IPS-20b (cell line): ENCODE measurements around the gene CACNA1H.
A peak's percentile ranks its signal among the peaks of the same experiment; 100 is the strongest.

Experiments used
- H3K27ac ChIP-seq: one replicate; pipeline ENCODE4 v1.5.1; 2013; ENCODE audit warnings: low read length
- H3K27me3 ChIP-seq: 2 replicates; pipeline ENCODE4 v1.6.1; 2013; ENCODE audit warnings: mild to moderate bottlenecking, low read length, inconsistent platforms; ENCODE audit not compliant: insufficient read depth
- H3K36me3 ChIP-seq: 2 replicates; pipeline ENCODE4 v1.6.1; 2013; ENCODE audit warnings: low read depth, mild to moderate bottlenecking, inconsistent platforms, low read length, moderate library complexity; ENCODE audit not compliant: insufficient read depth
- H3K4me1 ChIP-seq: 2 replicates; pipeline ENCODE4 v1.6.1; 2013; ENCODE audit warnings: mild to moderate bottlenecking, control low read depth, inconsistent platforms, low read length, moderate library complexity; ENCODE audit not compliant: insufficient read depth
- H3K4me3 ChIP-seq: 2 replicates; pipeline ENCODE4 v1.5.1; 2013; ENCODE audit warnings: mild to moderate bottlenecking, low read length, inconsistent platforms
- H3K9ac ChIP-seq: 2 replicates; pipeline ENCODE4 v1.6.1; 2013; ENCODE audit warnings: low read depth, mild to moderate bottlenecking, inconsistent platforms, low read length, moderate library complexity
- H3K9me3 ChIP-seq: 2 replicates; pipeline ENCODE4 v1.6.1; 2013; ENCODE audit warnings: mild to moderate bottlenecking, low read depth, low read length, inconsistent platforms; ENCODE audit not compliant: insufficient read depth

Gene CACNA1H

DNA sequence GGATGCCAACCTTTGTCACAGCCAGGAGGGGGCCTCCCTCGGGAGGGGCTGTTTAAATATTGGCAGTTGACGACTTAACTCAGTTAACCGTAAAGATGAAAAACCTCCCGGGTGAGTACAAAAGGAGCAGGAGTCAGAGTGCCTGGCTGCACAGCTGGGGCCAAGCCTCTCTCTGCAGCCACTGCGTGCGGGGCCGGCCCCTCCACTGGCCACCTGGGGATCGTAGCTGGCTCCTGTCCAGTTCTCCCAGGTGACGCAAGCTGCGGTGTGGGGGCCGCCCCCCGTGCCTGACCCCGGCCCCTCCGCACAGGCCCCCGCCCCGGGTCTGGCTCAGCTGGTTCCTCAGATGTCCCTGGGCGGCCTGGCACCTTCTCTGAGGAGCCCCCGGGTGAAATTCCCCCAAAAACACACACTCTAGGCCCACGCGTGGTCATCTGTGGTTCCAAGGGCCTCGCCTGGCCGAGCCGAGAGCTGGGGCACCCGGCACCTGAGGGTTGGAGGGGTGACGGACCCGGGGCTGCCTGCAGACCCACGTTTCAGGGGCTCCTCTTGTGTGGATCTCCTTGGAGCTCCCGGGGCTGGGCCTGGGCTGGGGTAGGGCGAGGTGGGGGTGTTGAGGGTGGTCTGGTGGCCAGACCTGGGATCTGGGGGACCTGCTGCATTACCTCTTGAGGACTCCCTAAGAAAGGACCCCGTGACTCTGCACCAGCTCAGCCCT, 7.4 kb upstream of the CACNA1H start:
- Histone ChIP-seq H3K4me1 (no peaks in the 10 kb centered on the region), H3K9ac (no peak overlapping the region), H3K9me3 (no peaks in the 10 kb centered on the region), H3K4me3 (no peak overlapping the region), H3K27ac (no peak overlapping the region), H3K27me3 (no peaks in the 10 kb centered on the region), H3K36me3 (no peaks in the 10 kb centered on the region)

DNA sequence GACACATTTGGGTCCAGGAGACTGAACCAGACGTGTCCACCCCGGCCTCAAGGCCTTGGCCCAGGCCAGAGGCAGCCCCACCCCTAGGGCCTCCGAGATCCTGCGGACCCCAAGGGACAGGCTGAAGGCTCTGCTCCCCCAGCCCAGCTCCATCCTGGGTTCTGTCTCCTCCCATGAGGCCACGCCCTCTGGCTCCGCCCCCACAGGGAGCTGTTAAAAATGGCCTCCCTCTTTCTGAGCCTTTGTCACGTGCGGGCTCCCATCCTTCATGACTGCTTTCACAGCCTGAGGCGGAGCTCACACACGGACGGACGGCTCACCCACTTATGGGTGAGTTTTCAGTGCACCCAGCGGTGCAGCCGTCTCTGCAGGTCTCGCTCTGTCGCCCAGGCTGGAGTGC, 6.5 kb upstream of the CACNA1H start:
- no peak overlapping the region for H3K27ac ChIP-seq
- H3K4me3 ChIP-seq = no peak overlapping the region
- no peaks in the 10 kb centered on the region for H3K27me3 ChIP-seq
- H3K9me3 ChIP-seq = no peaks in the 10 kb centered on the region
- no peaks in the 10 kb centered on the region for H3K4me1 ChIP-seq
- H3K9ac ChIP-seq = no peak overlapping the region
- H3K36me3 ChIP-seq = no peaks in the 10 kb centered on the region

DNA sequence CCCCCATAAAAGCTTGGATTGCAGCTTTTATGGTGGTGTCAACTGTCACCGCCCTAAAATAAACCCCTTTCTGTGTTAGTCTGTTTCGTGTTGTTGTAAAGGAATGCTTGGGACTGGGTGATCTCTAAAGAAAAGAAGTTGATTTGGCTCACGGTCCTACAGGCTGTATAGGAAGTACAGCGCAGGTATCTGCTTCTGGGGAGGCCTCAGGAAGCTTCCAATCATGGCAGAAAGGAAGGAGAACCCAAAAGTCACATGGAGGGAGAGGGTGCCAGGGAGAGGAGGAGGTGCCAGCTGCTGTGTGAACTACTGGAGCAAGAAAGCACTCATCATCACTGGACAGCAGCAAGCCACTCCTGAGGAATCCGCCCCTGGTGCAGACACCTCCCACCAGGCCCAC, 5.9 kb upstream of the CACNA1H start:
- no peak overlapping the region for H3K9ac ChIP-seq
- H3K9me3 ChIP-seq = no peaks in the 10 kb centered on the region
- no peaks in the 10 kb centered on the region for H3K27me3 ChIP-seq
- H3K27ac ChIP-seq = no peak overlapping the region
- H3K36me3 ChIP-seq = no peaks in the 10 kb centered on the region
- peaks cover 3% of the 10 kb centered on the region; the same call in 1 of the 2 replicates for H3K4me1 ChIP-seq
- H3K4me3 ChIP-seq = no peak overlapping the region

DNA sequence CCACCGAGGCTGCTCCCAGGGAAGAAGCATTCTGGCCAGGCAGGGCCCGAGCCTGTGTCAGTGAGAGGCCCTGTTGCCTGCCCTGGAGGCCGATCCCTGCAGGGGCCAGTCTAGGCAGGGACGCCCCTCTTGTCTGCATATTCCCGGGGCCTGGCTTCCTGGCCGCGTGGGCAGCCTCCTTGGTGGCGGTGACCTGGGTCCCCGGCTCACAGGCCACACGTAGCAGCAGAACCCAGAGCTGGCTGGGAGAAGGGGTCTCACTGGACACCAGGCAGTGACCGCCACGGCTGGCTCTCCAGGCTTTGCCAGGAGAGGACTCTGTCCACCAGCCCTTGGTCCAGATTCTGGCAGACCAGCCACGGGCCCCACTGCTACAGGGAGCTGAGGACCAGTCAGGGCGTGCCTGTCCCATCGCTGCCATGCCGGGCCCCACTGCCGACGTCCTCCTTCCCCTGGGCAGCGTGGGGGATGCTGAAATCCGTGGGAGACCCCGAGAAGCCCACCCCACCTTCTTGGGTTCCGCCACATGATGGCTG, 3.7 kb upstream of the CACNA1H start:
- Histone ChIP-seq H3K27me3 (peaks cover 5% of the 10 kb centered on the region), H3K9ac (no peak overlapping the region), H3K4me1 (peaks cover 3% of the 10 kb centered on the region; the same call in 1 of the 2 replicates), H3K9me3 (no peaks in the 10 kb centered on the region), H3K4me3 (no peak overlapping the region), H3K36me3 (no peaks in the 10 kb centered on the region), H3K27ac (no peak overlapping the region)

DNA sequence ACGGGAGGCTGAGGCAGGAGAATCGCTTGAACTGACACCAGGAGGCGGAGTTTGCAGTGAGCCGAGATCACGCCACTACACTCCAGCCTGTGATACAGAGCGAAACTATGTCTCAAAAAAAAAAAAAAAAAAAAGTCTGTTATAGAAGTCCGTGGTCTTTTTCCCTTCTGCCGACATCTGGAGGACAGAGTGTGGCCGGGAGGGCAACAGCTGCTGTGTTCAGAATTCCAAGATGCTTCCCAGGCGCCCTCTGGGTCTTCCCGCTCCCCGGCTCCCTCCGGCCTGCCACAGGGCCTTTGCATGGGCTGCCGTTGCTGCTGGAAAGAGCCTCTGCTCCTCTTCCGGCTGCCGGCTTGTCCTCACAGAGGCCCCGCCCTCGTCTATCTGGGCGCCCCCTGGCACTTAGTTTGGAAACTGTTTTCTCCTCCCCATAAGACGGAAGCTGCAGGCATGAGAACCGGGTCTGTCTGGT, 2.4 kb upstream of the CACNA1H start:
- Histone ChIP-seq H3K9ac (no peak overlapping the region), H3K27me3 (peaks cover 12% of the 10 kb centered on the region), H3K4me3 (no peak overlapping the region), H3K36me3 (no peaks in the 10 kb centered on the region), H3K27ac (no peak overlapping the region), H3K9me3 (no peaks in the 10 kb centered on the region), H3K4me1 (peaks cover 3% of the 10 kb centered on the region; the same call in 1 of the 2 replicates)

DNA sequence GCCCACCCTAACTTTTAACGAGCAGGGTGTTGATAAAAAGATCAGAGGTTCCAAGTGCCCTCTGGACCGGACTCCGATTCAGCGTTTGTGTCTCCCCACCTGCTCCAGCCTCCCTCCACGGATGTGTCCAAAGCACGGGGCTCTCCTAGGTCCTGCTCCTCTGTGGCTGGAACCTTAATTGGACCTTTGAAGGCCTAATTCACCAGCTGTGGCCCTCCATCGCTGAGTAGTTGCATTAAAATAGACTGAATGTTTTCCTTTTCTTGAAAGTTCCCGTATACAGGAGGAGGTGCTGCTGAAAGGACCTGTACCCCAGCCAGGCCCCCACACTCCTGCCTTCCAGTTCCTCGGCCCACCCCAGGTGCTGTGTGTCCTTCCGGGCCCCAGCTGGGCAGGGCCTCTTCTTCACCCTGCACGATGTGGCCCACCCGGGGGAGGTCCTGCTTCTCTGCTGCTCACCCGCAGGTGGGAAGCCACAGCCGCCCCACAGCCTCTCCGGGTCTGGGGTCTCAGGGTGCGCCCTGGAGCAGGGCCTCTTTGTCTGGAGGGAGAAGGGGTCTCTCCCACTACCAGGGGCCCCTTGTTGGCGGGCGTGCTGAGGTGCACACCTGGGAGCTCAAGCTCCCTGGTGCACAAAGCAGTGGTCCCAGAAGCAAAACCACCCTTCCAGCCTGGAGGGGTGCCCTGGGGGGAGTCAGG, 1.3 kb upstream of the CACNA1H start:
- no peak overlapping the region for H3K27ac ChIP-seq
- H3K9ac ChIP-seq = no peak overlapping the region
- peaks cover 3% of the 10 kb centered on the region; the same call in 1 of the 2 replicates for H3K4me1 ChIP-seq
- peaks cover 12% of the 10 kb centered on the region for H3K27me3 ChIP-seq
- H3K4me3 ChIP-seq = peak overlapping the region; percentile 63
- no peaks in the 10 kb centered on the region for H3K9me3 ChIP-seq
- no peaks in the 10 kb centered on the region for H3K36me3 ChIP-seq

DNA sequence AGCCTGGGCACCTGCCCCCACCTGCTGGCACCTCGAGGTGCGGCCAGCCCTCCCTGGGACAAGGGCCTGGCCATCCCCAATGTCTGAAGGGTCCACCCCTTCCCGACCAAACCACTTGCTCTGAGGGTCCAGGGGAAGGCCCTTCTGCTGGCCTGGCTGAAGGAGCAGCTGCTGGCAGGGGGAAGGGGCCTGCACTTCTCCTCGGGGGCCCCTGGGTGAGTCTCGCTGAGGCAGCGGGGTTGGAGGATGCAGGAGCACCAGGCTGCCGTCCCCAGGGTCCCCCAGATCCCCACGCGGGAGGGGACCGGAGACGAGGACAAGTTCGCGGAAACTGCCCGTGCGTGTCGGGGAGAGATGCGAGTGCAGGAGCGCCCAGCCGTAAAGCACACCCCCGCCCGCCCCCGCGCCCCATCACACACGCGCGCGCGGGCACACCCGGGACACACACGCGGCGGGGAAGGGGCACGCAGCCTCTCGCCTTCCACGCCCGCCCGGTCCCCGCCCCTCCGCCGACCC, 725 bp upstream of the CACNA1H start:
- Histone ChIP-seq H3K4me1 (peaks cover 3% of the 10 kb centered on the region; the same call in 1 of the 2 replicates), H3K36me3 (no peaks in the 10 kb centered on the region), H3K9me3 (no peaks in the 10 kb centered on the region), H3K27ac (no peak overlapping the region), H3K27me3 (peaks cover 12% of the 10 kb centered on the region), H3K9ac (no peak overlapping the region; the same call in 1 of the 2 replicates), H3K4me3 (peak overlapping the region; percentile 63)

DNA sequence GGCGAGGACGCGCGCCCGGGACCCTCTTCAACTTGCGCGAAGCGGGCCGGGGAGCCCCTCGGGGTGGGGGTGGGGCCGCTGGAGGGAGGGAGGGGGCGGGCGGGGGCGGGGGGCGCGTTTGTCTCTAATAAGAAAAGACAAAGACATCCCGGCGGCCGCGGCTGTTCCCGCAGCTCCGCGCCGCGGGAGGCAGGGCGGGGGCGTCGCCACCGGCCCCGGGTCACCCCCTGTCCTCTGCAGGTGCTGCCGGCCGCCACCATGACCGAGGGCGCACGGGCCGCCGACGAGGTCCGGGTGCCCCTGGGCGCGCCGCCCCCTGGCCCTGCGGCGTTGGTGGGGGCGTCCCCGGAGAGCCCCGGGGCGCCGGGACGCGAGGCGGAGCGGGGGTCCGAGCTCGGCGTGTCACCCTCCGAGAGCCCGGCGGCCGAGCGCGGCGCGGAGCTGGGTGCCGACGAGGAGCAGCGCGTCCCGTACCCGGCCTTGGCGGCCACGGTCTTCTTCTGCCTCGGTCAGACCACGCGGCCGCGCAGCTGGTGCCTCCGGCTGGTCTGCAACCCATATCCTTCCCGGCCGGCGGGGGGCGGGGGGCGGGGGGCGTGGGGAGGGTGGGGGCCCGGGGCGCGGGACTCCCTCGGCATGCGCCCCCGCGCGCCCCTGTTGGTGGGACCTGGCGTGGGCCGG, 714 bp downstream of the CACNA1H start:
- H3K4me1 ChIP-seq = peaks cover 3% of the 10 kb centered on the region; the same call in 1 of the 2 replicates
- no peaks in the 10 kb centered on the region for H3K9me3 ChIP-seq
- no peak overlapping the region for H3K27ac ChIP-seq
- no peak overlapping the region for H3K9ac ChIP-seq
- peaks cover 12% of the 10 kb centered on the region for H3K27me3 ChIP-seq
- H3K4me3 ChIP-seq = peak overlapping the region; percentile 54; the same call in 1 of the 2 replicates
- no peaks in the 10 kb centered on the region for H3K36me3 ChIP-seq

DNA sequence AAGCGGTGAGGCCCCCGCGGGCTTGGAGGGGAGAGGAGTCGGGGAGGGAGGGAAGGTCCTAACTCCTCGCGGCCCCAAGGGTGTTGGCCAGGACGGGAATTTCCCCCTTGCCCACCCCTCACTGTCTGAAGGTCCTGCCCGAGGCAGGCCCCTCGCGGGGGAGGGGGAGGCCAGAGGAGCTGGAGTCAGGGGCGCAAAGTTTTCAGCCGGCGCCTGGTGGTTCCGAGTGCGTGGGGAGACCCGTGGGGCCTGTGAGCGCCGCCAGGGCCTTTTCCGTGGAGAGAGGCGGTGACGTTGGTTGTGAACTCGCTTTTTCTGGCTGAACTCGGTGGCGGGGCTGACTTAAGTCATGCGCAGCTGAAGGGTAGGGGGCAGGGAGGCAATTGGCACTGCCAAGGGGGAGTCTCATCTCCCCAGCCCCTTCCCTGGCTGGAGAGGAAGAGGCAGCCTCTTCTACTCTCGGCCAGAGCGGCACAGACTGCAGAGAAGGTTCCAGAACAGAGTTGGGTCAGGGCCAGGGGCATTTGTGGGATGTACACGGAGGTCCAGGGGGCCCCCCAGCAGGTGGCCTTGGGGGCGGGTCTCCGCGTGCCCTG, 1.5 kb downstream of the CACNA1H start:
- no peaks in the 10 kb centered on the region for H3K9me3 ChIP-seq
- no peak overlapping the region for H3K27ac ChIP-seq
- H3K4me3 ChIP-seq = peak overlapping the region; percentile 54; the same call in 1 of the 2 replicates
- peak overlapping the region; percentile 45; the same call in 1 of the 2 replicates for H3K9ac ChIP-seq
- peaks cover 12% of the 10 kb centered on the region for H3K27me3 ChIP-seq
- H3K36me3 ChIP-seq = no peaks in the 10 kb centered on the region
- H3K4me1 ChIP-seq = peaks cover 3% of the 10 kb centered on the region; the same call in 1 of the 2 replicates

DNA sequence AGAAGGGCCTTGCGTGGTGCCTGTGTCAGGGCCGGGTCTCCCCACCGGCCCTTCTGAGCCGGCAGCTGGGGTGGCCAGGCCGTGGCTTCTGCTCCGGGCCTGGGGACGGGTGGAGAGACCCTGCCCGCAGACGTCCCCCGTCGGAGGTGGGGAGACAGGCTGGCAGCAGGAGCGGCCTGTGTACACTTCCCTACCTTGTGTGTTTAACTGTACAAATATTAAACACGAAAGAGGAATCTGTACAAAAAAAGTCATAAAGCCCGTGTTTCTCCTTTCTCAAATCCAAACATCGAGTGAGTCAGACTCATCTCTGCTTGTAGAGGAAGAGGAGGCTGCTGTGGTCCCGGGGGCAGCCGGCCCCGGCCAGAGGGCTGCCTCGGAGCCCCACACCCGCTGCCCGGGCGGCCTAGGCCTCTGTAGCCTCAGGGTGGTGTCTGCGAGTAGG, 2.0 kb downstream of the CACNA1H start:
- H3K9me3 ChIP-seq = no peaks in the 10 kb centered on the region
- H3K27me3 ChIP-seq = peaks cover 12% of the 10 kb centered on the region
- H3K4me1 ChIP-seq = peaks cover 3% of the 10 kb centered on the region; the same call in 1 of the 2 replicates
- no peak overlapping the region for H3K4me3 ChIP-seq
- no peak overlapping the region for H3K9ac ChIP-seq
- H3K27ac ChIP-seq = no peak overlapping the region
- H3K36me3 ChIP-seq = no peaks in the 10 kb centered on the region
